ENCODE data around the gene SLC6A8.

DNA sequence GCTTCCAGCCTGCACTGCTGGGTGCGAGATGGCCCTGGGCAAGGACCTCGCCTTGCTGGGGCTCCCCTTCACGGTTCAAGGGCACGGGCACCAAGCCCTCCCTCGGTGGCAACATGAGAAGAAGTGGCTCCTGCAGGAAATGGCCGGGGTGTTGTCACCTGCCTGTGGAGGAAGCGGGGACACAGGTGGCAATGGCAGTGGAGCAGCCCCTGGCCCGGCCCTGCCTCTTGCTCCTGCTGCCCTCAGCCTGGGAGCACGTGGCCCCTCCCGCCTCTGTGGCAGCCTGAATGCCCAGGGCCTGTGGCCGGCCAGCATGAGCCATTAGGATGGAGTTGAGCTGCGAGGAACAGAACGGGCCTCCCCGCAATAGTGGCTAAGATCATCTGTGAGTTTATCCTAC is 53.7 kb downstream of the SLC6A8 start:
- TF ChIP-seq CTCF (IDR thresholded peaks at IDR 0.05; ENCODE audit: borderline replicate concordance, extremely low read depth, low read length, poor library complexity, severe bottlenecking) (no peak), EZH2 (IDR thresholded peaks at IDR 0.05; ENCODE audit: borderline replicate concordance, low read depth, low read length, severe bottlenecking) (no peak)

Measured in DND-41 (cell line).